PC-9 (cell line): ENCODE results near the gene EIF2AK3. TPM values are rescaled to one million over a fixed set of nuclear protein-coding genes. Genes with fewer than 3 reads are reported as not detected.

ENCODE experiments used
- BruUV-seq: library from RNA; stranded (reverse); fragments of 400-500 nt; replicated peaks from 2 replicates; lab custom pipeline; 2021; lab: Mats Ljungman, UMichigan
- CTCF ChIA-PET: fragments of 300-600 bp; sonication (Branson Sonifier 250); formaldehyde crosslinking; loops from one replicate; lab custom pipeline; 2022; ENCODE audit warnings: antibody characterized with exemption; lab: Charles Lee
- POLR2A ChIA-PET: fragments of 300-600 bp; sonication (Branson Sonifier 250); formaldehyde crosslinking; loops from one replicate; lab custom pipeline; 2022; ENCODE audit warnings: antibody characterized with exemption; ENCODE audit not compliant: unreplicated experiment; lab: Charles Lee
- DNase-seq, 2 experiments: peaks; one replicate each; pipeline versions ENCODE4 v3.0.0 to v3.0.0-alpha.2; 2015 to 2022; ENCODE audit warnings: mixed read lengths in 1 of 2
- H2AFZ ChIP-seq: fragments of 200-600 bp; sonication (generic); 2 replicates; pipeline ENCODE4 v1.8.1; 2017; ENCODE audit warnings: antibody characterized with exemption
- H3F3A ChIP-seq: fragments of 200-600 bp; sonication (generic); 2 replicates; pipeline ENCODE4 v1.8.1; 2017; ENCODE audit warnings: antibody characterized with exemption, mild to moderate bottlenecking, low read depth; ENCODE audit not compliant: insufficient read depth
- H3K27ac ChIP-seq: fragments of 200-600 bp; sonication (generic); 2 replicates; pipeline ENCODE4 v1.6.1; 2016; ENCODE audit warnings: mixed run types
- H3K27me3 ChIP-seq: fragments of 200-600 bp; sonication (generic); 2 replicates; pipeline ENCODE4 v1.6.1; 2016; ENCODE audit warnings: low read depth, mixed run types; ENCODE audit not compliant: insufficient read depth
- H3K36me3 ChIP-seq: fragments of 200-600 bp; sonication (generic); 2 replicates; pipeline ENCODE4 v1.6.1; 2016; ENCODE audit warnings: low read depth, mixed run types
- H3K4me1 ChIP-seq: fragments of 200-600 bp; sonication (generic); replicated peaks from 2 replicates; pipeline ENCODE4 v1.6.1; 2016; ENCODE audit warnings: mixed run types; ENCODE audit not compliant: insufficient read depth
- H3K4me2 ChIP-seq: fragments of 200-600 bp; sonication (generic); 2 replicates; pipeline ENCODE4 v1.6.1; 2017; ENCODE audit warnings: mixed run types
- H3K4me3 ChIP-seq: fragments of 200-600 bp; sonication (generic); 2 replicates; pipeline ENCODE4 v1.6.1; 2016; ENCODE audit warnings: mixed run types
- H3K79me2 ChIP-seq: fragments of 200-600 bp; sonication (generic); 2 replicates; pipeline ENCODE4 v1.6.1; 2017; ENCODE audit warnings: low read depth, mixed run types
- H3K9me2 ChIP-seq: fragments of 200-600 bp; sonication (generic); 2 replicates; pipeline ENCODE4 v1.8.1; 2017; ENCODE audit warnings: mild to moderate bottlenecking; ENCODE audit not compliant: insufficient read depth
- H3K9me3 ChIP-seq: fragments of 200-600 bp; sonication (generic); 2 replicates; pipeline ENCODE4 v1.8.1; 2016; ENCODE audit warnings: low read depth; ENCODE audit not compliant: insufficient read depth
- H4K20me1 ChIP-seq: fragments of 200-600 bp; sonication (generic); 2 replicates; pipeline ENCODE4 v1.8.1; 2017; ENCODE audit not compliant: insufficient read depth
- CTCF ChIP-seq: fragments of 200-600 bp; sonication (generic); conservative IDR thresholded peaks from 2 replicates; pipeline ENCODE4 v1.6.1; 2017; ENCODE audit warnings: mixed run types, antibody characterized with exemption, mild to moderate bottlenecking, moderate library complexity
- EZH2 ChIP-seq: fragments of 200-600 bp; sonication (generic); IDR thresholded peaks from 2 replicates; pipeline ENCODE4 v1.8.0; 2017; ENCODE audit warnings: antibody characterized with exemption, low read depth
- intact Hi-C: fragments of 100-400 bp; cut with micrococcal nuclease; formaldehyde crosslinking; loops from one replicate; pipeline ENCODE4 v1.10.0; 2022; ENCODE audit not compliant: unreplicated experiment
- total RNA-seq: library from RNA; stranded (reverse); gene quantifications from 2 replicates; pipeline ENCODE4 v1.2.3, GENCODE V29; 2021

EIF2AK3 gene
- total RNA-seq, 1 experiment from 2014 or later: 8.8 TPM

- Histone ChIP-seq H3K4me1 (peaks cover 33% of the 10 kb centered on the region), H3K4me2 (peak overlapping the region; percentile 38), H3K27me3 (no peaks in the 10 kb centered on the region), H3K4me3 (no peak overlapping the region), H3K36me3 (no peaks in the 10 kb centered on the region), H4K20me1 (no peaks in the 10 kb centered on the region), H3F3A (peaks cover 9% of the 10 kb centered on the region; the same call in 1 of the 2 replicates), H3K9me2 (no peaks in the 10 kb centered on the region), H3K9me3 (no peaks in the 10 kb centered on the region), H2AFZ (no peak overlapping the region), H3K27ac (peak overlapping the region; percentile 26), H3K79me2 (no peaks in the 10 kb centered on the region)
- TF ChIP-seq CTCF: no peak
- no peak for TF ChIP-seq EZH2
- intact Hi-C loops: no loop called here
- no TSS peak for BruUV-seq
- ChIA-PET POLR2A (interaction anchor here (0.6 to 0.7 kb wide), 2 partner anchors 10 to 68 kb away, joined by 3 read pairs; no protein-coding TSS in a partner anchor), CTCF (no interaction called here)
- peak in 1 of 2 experiments; percentile 71 for DNase-seq
Measured at GRCh38 chr2:88638743-88639142, 11.5 kb upstream of the EIF2AK3 start.

- Histone ChIP-seq H3F3A (peaks cover 9% of the 10 kb centered on the region; the same call in 1 of the 2 replicates), H3K79me2 (no peaks in the 10 kb centered on the region), H3K4me3 (no peak overlapping the region), H3K9me2 (no peaks in the 10 kb centered on the region), H3K9me3 (no peaks in the 10 kb centered on the region), H3K36me3 (no peaks in the 10 kb centered on the region), H3K4me2 (peak overlapping the region; percentile 38), H3K27ac (peak overlapping the region; percentile 26), H2AFZ (no peak overlapping the region), H3K27me3 (no peaks in the 10 kb centered on the region), H3K4me1 (peaks cover 33% of the 10 kb centered on the region), H4K20me1 (no peaks in the 10 kb centered on the region)
- no peak for DNase-seq
- ChIA-PET POLR2A (interaction anchor here (0.6 to 0.7 kb wide), 3 partner anchors 10 to 381 kb away, joined by 3 to 4 read pairs (median 3); no protein-coding TSS in a partner anchor), CTCF (no interaction called here)
- TF ChIP-seq EZH2 (no peak), CTCF (no peak)
- no TSS peak for BruUV-seq
- intact Hi-C loops: no loop called here
Measured at GRCh38 chr2:88638123-88638650, 10.9 kb upstream of the EIF2AK3 start.

GRCh38 chr2:88637464-88637863 is 10.2 kb upstream of the EIF2AK3 start:
- no peak for DNase-seq
- BruUV-seq: no TSS peak
- TF ChIP-seq CTCF: no peak
- no peak for TF ChIP-seq EZH2
- Histone ChIP-seq H3K4me1 (peaks cover 27% of the 10 kb centered on the region), H3K4me3 (no peak overlapping the region), H2AFZ (no peak overlapping the region), H3K9me3 (no peaks in the 10 kb centered on the region), H3K4me2 (no peak overlapping the region), H3K27me3 (no peaks in the 10 kb centered on the region), H3F3A (peaks cover 9% of the 10 kb centered on the region; the same call in 1 of the 2 replicates), H3K27ac (no peak overlapping the region), H3K9me2 (no peaks in the 10 kb centered on the region), H3K79me2 (no peaks in the 10 kb centered on the region), H4K20me1 (no peaks in the 10 kb centered on the region), H3K36me3 (no peaks in the 10 kb centered on the region)
- ChIA-PET POLR2A (no interaction called here), CTCF (no interaction called here)
- intact Hi-C loops: no loop called here
